Measurements from ENCODE around the gene MAPRE3. TPM values are rescaled to one million over a fixed set of nuclear protein-coding genes. Genes with fewer than 3 reads are reported as not detected.

Gene MAPRE3
- total and polyA plus RNA-seq, 9 of the 15 experiments (the other 6 are each of a cell fraction or from before 2014, with no cell fraction given), result 0.70 to 43.2 (median 12.6) TPM

GRCh38 chr2:27050996-27051901 is 80.8 kb downstream of the MAPRE3 start, which contains the start of gene AGBL5 (continued):
- TF ChIP-seq, protein P1, sequence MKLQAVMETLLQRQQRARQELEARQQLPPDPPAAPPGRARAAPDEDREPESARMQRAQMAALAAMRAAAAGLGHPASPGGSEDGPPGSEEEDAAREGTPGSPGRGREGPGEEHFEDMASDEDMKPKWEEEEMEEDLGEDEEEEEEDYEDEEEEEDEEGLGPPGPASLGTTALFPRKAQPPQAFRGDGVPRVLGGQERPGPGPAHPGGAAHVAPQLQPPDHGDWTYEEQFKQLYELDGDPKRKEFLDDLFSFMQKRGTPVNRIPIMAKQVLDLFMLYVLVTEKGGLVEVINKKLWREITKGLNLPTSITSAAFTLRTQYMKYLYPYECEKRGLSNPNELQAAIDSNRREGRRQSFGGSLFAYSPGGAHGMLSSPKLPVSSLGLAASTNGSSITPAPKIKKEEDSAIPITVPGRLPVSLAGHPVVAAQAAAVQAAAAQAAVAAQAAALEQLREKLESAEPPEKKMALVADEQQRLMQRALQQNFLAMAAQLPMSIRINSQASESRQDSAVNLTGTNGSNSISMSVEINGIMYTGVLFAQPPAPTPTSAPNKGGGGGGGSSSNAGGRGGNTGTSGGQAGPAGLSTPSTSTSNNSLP (IDR thresholded peaks at IDR 0.05; ENCODE audit: borderline replicate concordance, low read depth, low read length), result no peak
- TF ChIP-seq ETS1 (conservative IDR thresholded peaks at IDR 0.05; ENCODE audit: control insufficient read depth, low read depth, low read length) (peak; percentile 88), ZNF280A (IDR thresholded peaks at IDR 0.05; ENCODE audit: low read depth, partially characterized antibody) (no peak), ZBTB5 (IDR thresholded peaks at IDR 0.05) (peak; percentile 70), SIX5 (IDR thresholded peaks at IDR 0.05; ENCODE audit: borderline replicate concordance in 1 of 2, insufficient read depth in 1 of 2, low read depth in 1 of 2, low read length in 2 of 2) (no peak), SMARCA4 (IDR thresholded peaks at IDR 0.05) (0 out of 2 replicates have a peak, but pooled peaks have one; percentile 46), SFPQ (IDR thresholded peaks at IDR 0.05; ENCODE audit: low read depth, low read length) (no peak), E2F3 (CRISPR knock-in tag; IDR thresholded peaks at IDR 0.05) (peak; percentile 85), RBFOX2 (IDR thresholded peaks at IDR 0.05; ENCODE audit: low read depth, low read length) (peak; percentile 90)
- TF ChIP-seq, protein P2, sequence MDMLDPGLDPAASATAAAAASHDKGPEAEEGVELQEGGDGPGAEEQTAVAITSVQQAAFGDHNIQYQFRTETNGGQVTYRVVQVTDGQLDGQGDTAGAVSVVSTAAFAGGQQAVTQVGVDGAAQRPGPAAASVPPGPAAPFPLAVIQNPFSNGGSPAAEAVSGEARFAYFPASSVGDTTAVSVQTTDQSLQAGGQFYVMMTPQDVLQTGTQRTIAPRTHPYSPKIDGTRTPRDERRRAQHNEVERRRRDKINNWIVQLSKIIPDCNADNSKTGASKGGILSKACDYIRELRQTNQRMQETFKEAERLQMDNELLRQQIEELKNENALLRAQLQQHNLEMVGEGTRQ (CRISPR knock-in tag; IDR thresholded peaks at IDR 0.05), result no peak; the same call in 1 of the 2 replicates

Measured in K562 (cell line).